ENCODE measurements around the gene LRMDA.

GRCh38 chr10:76034353-76035205 lies 603.2 kb downstream of the LRMDA start:
- TF ChIP-seq CTCF (IDR thresholded peaks at IDR 0.05) (no peak), POLR2A (IDR thresholded peaks at IDR 0.05) (no peak)
